Osteocyte (in vitro differentiated cells): ENCODE results near the gene CPTP. TPM values are rescaled to one million over a fixed set of nuclear protein-coding genes. Genes with fewer than 3 reads are reported as not detected.

Source experiments
- DNase-seq: peaks from one replicate; pipeline ENCODE4 v3.0.0; 2021; ENCODE audit warnings: mixed read lengths; ENCODE audit not compliant: unreplicated experiment; ENCODE audit errors: extremely low spot score
- H3K27ac Mint-ChIP-seq: one replicate; pipeline ENCODE4 v1.8.0; 2021; ENCODE audit warnings: mild to moderate bottlenecking, mixed read lengths; ENCODE audit not compliant: unreplicated experiment
- H3K27me3 Mint-ChIP-seq: one replicate; pipeline ENCODE4 v1.8.0; 2021; ENCODE audit warnings: mixed read lengths; ENCODE audit not compliant: unreplicated experiment
- H3K36me3 Mint-ChIP-seq: one replicate; pipeline ENCODE4 v1.8.0; 2021; ENCODE audit warnings: mixed read lengths; ENCODE audit not compliant: unreplicated experiment
- H3K4me1 Mint-ChIP-seq: one replicate; pipeline ENCODE4 v1.8.0; 2021; ENCODE audit warnings: mixed read lengths; ENCODE audit not compliant: unreplicated experiment
- H3K4me3 Mint-ChIP-seq: one replicate; pipeline ENCODE4 v1.8.0; 2021; ENCODE audit warnings: mild to moderate bottlenecking, moderate library complexity, mixed read lengths; ENCODE audit not compliant: unreplicated experiment
- H3K9me3 Mint-ChIP-seq: one replicate; pipeline ENCODE4 v1.8.0; 2021; ENCODE audit warnings: mixed read lengths; ENCODE audit not compliant: unreplicated experiment
- CTCF ChIP-seq: fragments of 200-600 bp; sonication (generic); IDR thresholded peaks from 2 replicates; pipeline ENCODE4 v1.5.0; 2021; ENCODE audit warnings: antibody characterized with exemption, mild to moderate bottlenecking, moderate library complexity
- total RNA-seq: library from RNA; stranded (reverse); gene quantifications from 2 replicates; pipeline ENCODE4 v1.2.1, GENCODE V29; 2021

The CPTP gene
- total RNA-seq, 1 donor from 2014 or later = 23.5 TPM

- Mint-ChIP-seq H3K36me3 (peaks cover 7% of the 10 kb centered on the region), H3K27me3 (no peaks in the 10 kb centered on the region), H3K4me3 (peak overlapping the region; percentile 80), H3K9me3 (no peaks in the 10 kb centered on the region), H3K4me1 (peaks cover 47% of the 10 kb centered on the region), H3K27ac (peak overlapping the region; percentile 56)
- no peak for DNase-seq
- no peak for TF ChIP-seq CTCF
These were observed 24.0 kb downstream of the CPTP start for GRCh38 chr1:1348420-1349255.

- Mint-ChIP-seq H3K27ac (peak within 1 kb of the TSS; percentile 56), H3K27me3 (no peaks in the 10 kb centered on the region), H3K36me3 (peaks cover 9% of the 10 kb centered on the region), H3K4me3 (peak within 1 kb of the TSS; percentile 80), H3K4me1 (peaks cover 52% of the 10 kb centered on the region), H3K9me3 (no peaks in the 10 kb centered on the region)
- peak; percentile 62 for TF ChIP-seq CTCF
- DNase-seq = no peak
These were observed 24.8 kb downstream of the CPTP start, which contains the start of gene DVL1 for GRCh38 chr1:1349256-1350012. Gene DVL1 (minus strand): TSS chr1:1349418. CDS start chr1:1349065, 353 bp downstream.

- Mint-ChIP-seq H3K36me3 (peaks cover 9% of the 10 kb centered on the region), H3K9me3 (no peaks in the 10 kb centered on the region), H3K27ac (peak overlapping the region; percentile 74), H3K4me3 (peak overlapping the region; percentile 66), H3K4me1 (peaks cover 41% of the 10 kb centered on the region), H3K27me3 (no peaks in the 10 kb centered on the region)
- DNase-seq = no peak
- TF ChIP-seq CTCF = no peak
These were observed 27.2 kb downstream of the CPTP start for GRCh38 chr1:1351511-1352427.

GRCh38 chr1:1352786-1353388 lies 28.3 kb downstream of the CPTP start:
- no peak for TF ChIP-seq CTCF

More at GRCh38 chr1:1352786-1353388, 28.3 kb downstream of the CPTP start:
- Mint-ChIP-seq H3K4me3 (peak overlapping the region; percentile 72), H3K4me1 (peaks cover 40% of the 10 kb centered on the region), H3K9me3 (no peaks in the 10 kb centered on the region), H3K27me3 (no peaks in the 10 kb centered on the region), H3K36me3 (peaks cover 9% of the 10 kb centered on the region), H3K27ac (peak overlapping the region; percentile 74)
- DNase-seq = no peak
